GM21360 (cell line): ENCODE measurements around the gene NCF4.
A peak's percentile ranks its signal among the peaks of the same experiment; 100 is the strongest.

Source experiments
- ATAC-seq: cut with Tn5 transposase; IDR thresholded peaks from one replicate; pipeline ENCODE4 v1.9.1; 2021; ENCODE audit warnings: mild to moderate bottlenecking, moderate library complexity; ENCODE audit not compliant: unreplicated experiment

The NCF4 gene

GRCh38 chr22:36835903-36836302 lies 24.9 kb upstream of the NCF4 start:
- ATAC-seq, result no peak

GRCh38 chr22:36838119-36839030 lies 22.4 kb upstream of the NCF4 start:
- no peak for ATAC-seq

- no peak for ATAC-seq
Observed at GRCh38 chr22:36839356-36840073, 21.3 kb upstream of the NCF4 start.

GRCh38 chr22:36840106-36840505 lies 20.7 kb upstream of the NCF4 start:
- no peak for ATAC-seq

- ATAC-seq, result no peak
Observed at GRCh38 chr22:36846271-36846670, 14.5 kb upstream of the NCF4 start.

GRCh38 chr22:36846949-36847348 lies 13.9 kb upstream of the NCF4 start:
- no peak for ATAC-seq

GRCh38 chr22:36850056-36850455 lies 10.8 kb upstream of the NCF4 start:
- no peak for ATAC-seq

GRCh38 chr22:36850682-36851081 lies 10.1 kb upstream of the NCF4 start:
- no peak for ATAC-seq

GRCh38 chr22:36852056-36852973 lies 8.5 kb upstream of the NCF4 start:
- no peak for ATAC-seq

GRCh38 chr22:36853407-36854099 lies 7.3 kb upstream of the NCF4 start:
- peak; percentile 44 for ATAC-seq

- no peak for ATAC-seq
Observed at GRCh38 chr22:36855478-36855877, 5.3 kb upstream of the NCF4 start.

GRCh38 chr22:36856121-36856791 lies 4.5 kb upstream of the NCF4 start:
- no peak for ATAC-seq

GRCh38 chr22:36856792-36857135 lies 4.0 kb upstream of the NCF4 start:
- no peak for ATAC-seq

- ATAC-seq, result no peak
Observed at GRCh38 chr22:36858156-36858555, 2.6 kb upstream of the NCF4 start.

- ATAC-seq, result no peak
Observed at GRCh38 chr22:36858966-36859365, 1.8 kb upstream of the NCF4 start.

GRCh38 chr22:36860017-36860416 lies 789 bp upstream of the NCF4 start:
- no peak for ATAC-seq

GRCh38 chr22:36860438-36860820 lies 377 bp upstream of the NCF4 start:
- no peak for ATAC-seq

- no peak for ATAC-seq
Observed at GRCh38 chr22:36862251-36863242, 1.7 kb downstream of the NCF4 start.

- no peak for ATAC-seq
Observed at GRCh38 chr22:36863281-36863680, 2.5 kb downstream of the NCF4 start.
